HG03520 (cell line): ENCODE measurements around the gene MAGOH.
"Not testable (repeated sequence)": the region's sequence is repeated elsewhere in the genome, so short reads cannot be mapped to it uniquely, and the experiment has no call there.

ENCODE experiments used
- ATAC-seq: cut with Tn5 transposase; IDR thresholded peaks from one replicate; pipeline ENCODE4 v1.9.1; 2021; ENCODE audit warnings: mild to moderate bottlenecking, moderate library complexity; ENCODE audit not compliant: unreplicated experiment

Gene MAGOH

GRCh38 chr1:53190210-53190611 lies 48.1 kb downstream of the MAGOH start:
- ATAC-seq = no peak

- ATAC-seq = no peak
These were observed 49.3 kb downstream of the MAGOH start for GRCh38 chr1:53189061-53189460.

GRCh38 chr1:53188099-53188498 lies 50.2 kb downstream of the MAGOH start:
- ATAC-seq = no peak

- no peak for ATAC-seq
These were observed 50.9 kb downstream of the MAGOH start for GRCh38 chr1:53187401-53187800.

- no peak for ATAC-seq
These were observed 51.8 kb downstream of the MAGOH start for GRCh38 chr1:53186533-53186932.

- not testable (repeated sequence) for ATAC-seq
These were observed 52.4 kb downstream of the MAGOH start for GRCh38 chr1:53185955-53186297.

GRCh38 chr1:53183095-53183990 lies 55.0 kb downstream of the MAGOH start:
- no peak for ATAC-seq

- no peak for ATAC-seq
These were observed 55.6 kb downstream of the MAGOH start for GRCh38 chr1:53182716-53183094.

- no peak for ATAC-seq
These were observed 56.2 kb downstream of the MAGOH start for GRCh38 chr1:53182111-53182593.

- ATAC-seq = no peak
These were observed 57.4 kb downstream of the MAGOH start for GRCh38 chr1:53180951-53181350.

- ATAC-seq = no peak
These were observed 58.1 kb downstream of the MAGOH start for GRCh38 chr1:53180226-53180625.
